Activated CD8-positive, alpha-beta T cell treated with anti-CD3 and anti-CD28 coated beads for 36 hours (primary cell): ENCODE results near the gene TAF3. TPM values are rescaled to one million over a fixed set of nuclear protein-coding genes. Genes with fewer than 3 reads are reported as not detected.
A peak's percentile ranks its signal among the peaks of the same experiment; 100 is the strongest.
"Not testable (repeated sequence)": the region's sequence is repeated elsewhere in the genome, so short reads cannot be mapped to it uniquely, and the experiment has no call there.

ENCODE experiments used
- ATAC-seq: fragments of 200-7000 bp; cut with Tn5 transposase; one replicate; pipeline ENCODE4 v1.10.0; 2021; ENCODE audit warnings: mild to moderate bottlenecking, moderate library complexity
- CTCF ChIA-PET: fragments of 350-600 bp; sonication (Branson Sonifier 250); formaldehyde crosslinking; loops from one replicate; lab custom pipeline; 2021; ENCODE audit warnings: antibody characterized with exemption; lab: Charles Lee
- POLR2A ChIA-PET: fragments of 350-600 bp; sonication (Branson Sonifier 250); formaldehyde crosslinking; loops from one replicate; lab custom pipeline; 2021; ENCODE audit warnings: antibody characterized with exemption; lab: Charles Lee
- DNase-seq: peaks from one replicate; pipeline ENCODE4 v3.0.0-alpha.2; 2020
- H3K27ac Mint-ChIP-seq: one replicate; pipeline ENCODE4 v1.8.0; 2021; ENCODE audit warnings: mild to moderate bottlenecking, mixed read lengths
- H3K27me3 Mint-ChIP-seq: one replicate; pipeline ENCODE4 v1.8.0; 2021; ENCODE audit warnings: mixed read lengths
- H3K36me3 Mint-ChIP-seq: one replicate; pipeline ENCODE4 v1.8.0; 2021; ENCODE audit warnings: low read depth, mixed read lengths
- H3K4me1 Mint-ChIP-seq: one replicate; pipeline ENCODE4 v1.8.0; 2021; ENCODE audit warnings: low read depth, mixed read lengths
- H3K4me3 Mint-ChIP-seq: one replicate; pipeline ENCODE4 v1.8.0; 2021; ENCODE audit warnings: mild to moderate bottlenecking, moderate library complexity, mixed read lengths
- H3K9me3 Mint-ChIP-seq: one replicate; pipeline ENCODE4 v1.8.0; 2021; ENCODE audit warnings: mixed read lengths
- intact Hi-C: fragments of 100-400 bp; cut with micrococcal nuclease; formaldehyde crosslinking; loops from one replicate; pipeline ENCODE4 v1.10.0; 2022
- total RNA-seq, 2 experiments: library from RNA; stranded (reverse); gene quantifications; one replicate each; pipeline ENCODE4 v1.2.3, GENCODE V29; 2021
- TF ChIP-seq, protein P1 (sequence below): fragments of 200-600 bp; IDR thresholded peaks from one replicate; pipeline ENCODE4 v1.8.0; 2022; ENCODE audit warnings: antibody characterized with exemption, mild to moderate bottlenecking

Gene TAF3
- total RNA-seq, 2 experiments from 2014 or later, result 12.5 to 12.7 TPM

DNA sequence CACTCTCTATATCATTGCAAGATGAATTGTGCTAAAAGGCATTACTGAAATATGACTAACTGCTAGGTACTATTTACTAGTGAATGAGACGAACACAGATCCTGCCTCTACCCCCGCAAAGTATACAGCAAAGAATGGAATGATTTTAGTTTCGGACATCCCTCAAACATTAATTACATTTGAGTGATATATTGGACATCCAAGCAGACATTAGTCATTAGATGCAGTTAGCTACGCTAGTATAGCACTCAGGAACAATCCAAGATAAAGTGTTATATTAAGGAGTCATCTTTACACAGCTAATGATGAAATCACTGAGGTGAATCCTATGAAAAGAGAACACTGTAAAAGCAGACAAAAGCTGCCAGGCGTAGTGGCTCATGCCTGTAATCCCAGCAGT is 7.3 kb upstream of the TAF3 start:
- Mint-ChIP-seq H3K9me3 (no peaks in the 10 kb centered on the region), H3K4me3 (no peak overlapping the region), H3K36me3 (peaks cover 8% of the 10 kb centered on the region), H3K4me1 (no peaks in the 10 kb centered on the region), H3K27ac (no peak overlapping the region), H3K27me3 (no peaks in the 10 kb centered on the region)
- CTCF ChIA-PET, result interaction anchor here (1.1 kb wide), 1 partner anchor 53 kb away, joined by 3 read pairs; no protein-coding TSS in a partner anchor
- ATAC-seq (no peak), DNase-seq (no peak)
- TF ChIP-seq, protein P1, sequence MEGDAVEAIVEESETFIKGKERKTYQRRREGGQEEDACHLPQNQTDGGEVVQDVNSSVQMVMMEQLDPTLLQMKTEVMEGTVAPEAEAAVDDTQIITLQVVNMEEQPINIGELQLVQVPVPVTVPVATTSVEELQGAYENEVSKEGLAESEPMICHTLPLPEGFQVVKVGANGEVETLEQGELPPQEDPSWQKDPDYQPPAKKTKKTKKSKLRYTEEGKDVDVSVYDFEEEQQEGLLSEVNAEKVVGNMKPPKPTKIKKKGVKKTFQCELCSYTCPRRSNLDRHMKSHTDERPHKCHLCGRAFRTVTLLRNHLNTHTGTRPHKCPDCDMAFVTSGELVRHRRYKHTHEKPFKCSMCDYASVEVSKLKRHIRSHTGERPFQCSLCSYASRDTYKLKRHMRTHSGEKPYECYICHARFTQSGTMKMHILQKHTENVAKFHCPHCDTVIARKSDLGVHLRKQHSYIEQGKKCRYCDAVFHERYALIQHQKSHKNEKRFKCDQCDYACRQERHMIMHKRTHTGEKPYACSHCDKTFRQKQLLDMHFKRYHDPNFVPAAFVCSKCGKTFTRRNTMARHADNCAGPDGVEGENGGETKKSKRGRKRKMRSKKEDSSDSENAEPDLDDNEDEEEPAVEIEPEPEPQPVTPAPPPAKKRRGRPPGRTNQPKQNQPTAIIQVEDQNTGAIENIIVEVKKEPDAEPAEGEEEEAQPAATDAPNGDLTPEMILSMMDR, result no peak
- intact Hi-C loops, result no loop called here
- POLR2A ChIA-PET, result no interaction called here

DNA sequence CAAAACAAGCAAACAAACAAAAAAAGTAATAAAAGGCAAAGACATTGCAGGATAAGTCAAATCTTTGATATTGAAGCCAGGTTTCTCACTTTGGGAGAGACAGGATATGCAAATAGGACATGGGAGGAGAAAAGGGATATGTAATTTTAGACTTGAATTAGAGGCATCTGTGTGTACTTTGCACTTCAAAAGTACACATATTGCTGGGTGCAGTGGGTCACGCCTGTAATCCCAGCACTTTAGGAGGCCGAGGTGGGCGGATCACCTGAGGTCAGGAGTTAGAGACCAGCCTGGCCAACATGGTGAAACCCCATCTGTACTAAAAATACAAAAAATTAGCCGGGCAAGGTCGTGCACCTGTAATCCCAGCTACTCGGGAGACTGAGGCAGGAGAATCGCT is 6.6 kb upstream of the TAF3 start:
- POLR2A ChIA-PET, ATAC-seq, H3K27me3 Mint-ChIP-seq, H3K27ac Mint-ChIP-seq, CTCF ChIA-PET, H3K9me3 Mint-ChIP-seq, H3K36me3 Mint-ChIP-seq, H3K4me1 Mint-ChIP-seq, intact Hi-C loops, DNase-seq, H3K4me3 Mint-ChIP-seq: not testable (repeated sequence)

DNA sequence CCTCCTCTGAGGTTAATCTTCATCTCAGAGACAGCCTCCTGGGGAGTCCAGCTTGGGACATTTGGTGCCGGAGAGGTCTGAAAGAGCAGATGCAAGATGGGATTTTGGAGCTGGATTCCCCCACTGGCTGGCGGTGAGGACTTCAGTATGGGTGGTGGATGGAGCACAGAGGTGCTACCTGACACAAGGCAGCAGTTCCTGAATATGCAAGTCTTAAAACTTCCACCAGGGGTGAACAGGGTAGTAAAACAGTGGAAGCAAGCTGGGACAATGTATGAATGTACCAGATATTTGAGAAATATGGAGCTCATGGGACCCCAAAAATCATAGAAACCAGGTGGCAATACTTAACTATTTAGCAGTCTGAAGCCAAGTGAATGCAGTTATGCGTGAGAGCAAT is 4.8 kb upstream of the TAF3 start:
- DNase-seq (no peak), ATAC-seq (no peak)
- H3K27ac Mint-ChIP-seq, result no peak overlapping the region
- peaks cover 11% of the 10 kb centered on the region for H3K4me1 Mint-ChIP-seq
- no peak overlapping the region for H3K4me3 Mint-ChIP-seq
- ChIA-PET CTCF (interaction anchor here (1.0 to 1.4 kb wide), 2 partner anchors 80 to 126 kb away, joined by 3 read pairs; no protein-coding TSS in a partner anchor), POLR2A (interaction anchor here (1.2 kb wide), 1 partner anchor 19 kb away, joined by 3 read pairs; no protein-coding TSS in a partner anchor)
- no peaks in the 10 kb centered on the region for H3K9me3 Mint-ChIP-seq
- no peaks in the 10 kb centered on the region for H3K36me3 Mint-ChIP-seq
- intact Hi-C loops, result no loop called here
- H3K27me3 Mint-ChIP-seq, result no peaks in the 10 kb centered on the region
- TF ChIP-seq, protein P1, result no peak

DNA sequence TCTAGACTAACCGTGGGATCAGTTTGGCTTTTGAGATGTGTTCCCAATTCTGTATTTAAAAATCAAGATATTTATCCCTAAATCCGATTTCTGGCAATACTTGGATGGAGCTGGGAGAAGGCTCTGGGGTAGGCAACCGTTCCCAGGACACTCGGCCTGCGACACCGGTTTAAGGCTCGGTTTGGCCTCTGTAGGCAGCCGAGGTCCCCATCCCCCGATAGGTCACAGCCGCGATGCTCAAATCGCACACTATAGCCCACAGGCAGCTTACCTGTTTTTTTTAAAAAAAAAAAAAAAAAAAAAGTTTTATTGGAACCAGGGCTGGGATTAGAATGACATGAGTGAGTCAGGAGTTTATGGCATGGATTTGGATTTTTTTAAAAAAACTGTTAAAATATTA is 729 bp upstream of the TAF3 start:
- peak overlapping the region; percentile 40 for H3K27ac Mint-ChIP-seq
- ATAC-seq, result no peak
- intact Hi-C loops, result no loop called here
- H3K9me3 Mint-ChIP-seq, result no peaks in the 10 kb centered on the region
- ChIA-PET POLR2A (interaction anchor here (0.6 to 2.5 kb wide), 8 partner anchors 8 to 372 kb away, joined by 3 to 20 read pairs (median 6); partner anchors contain the start of genes ATP5F1C and KIN), CTCF (interaction anchor here (0.8 to 1.8 kb wide), 4 partner anchors 18 to 292 kb away, joined by 3 to 4 read pairs (median 4); no protein-coding TSS in a partner anchor)
- peak overlapping the region; percentile 93 for H3K4me3 Mint-ChIP-seq
- DNase-seq, result no peak
- TF ChIP-seq, protein P1, result no peak
- peaks cover 37% of the 10 kb centered on the region for H3K4me1 Mint-ChIP-seq
- no peaks in the 10 kb centered on the region for H3K36me3 Mint-ChIP-seq
- H3K27me3 Mint-ChIP-seq, result no peaks in the 10 kb centered on the region

DNA sequence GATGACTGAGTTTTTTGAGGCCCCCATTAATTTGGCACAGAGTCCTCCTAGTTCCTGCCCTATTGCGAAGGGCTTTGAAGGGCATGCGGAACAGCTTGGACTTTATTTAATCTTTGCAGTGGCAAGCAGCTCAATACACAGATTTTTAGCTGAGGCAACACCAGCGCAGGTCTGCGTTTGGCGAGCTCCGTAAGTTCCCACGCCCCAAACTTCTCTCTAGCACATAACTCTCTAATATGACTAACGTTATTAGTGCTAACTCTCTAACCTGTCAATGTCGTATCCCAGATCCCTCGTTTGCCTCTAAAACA is 366 bp upstream of the TAF3 start:
- peaks cover 37% of the 10 kb centered on the region for H3K4me1 Mint-ChIP-seq
- POLR2A ChIA-PET, result interaction anchor here (0.6 to 2.5 kb wide), 9 partner anchors 8 to 372 kb away, joined by 3 to 20 read pairs (median 5); partner anchors contain the start of genes ATP5F1C and KIN
- CTCF ChIA-PET, result interaction anchor here (0.8 to 1.8 kb wide), 4 partner anchors 18 to 292 kb away, joined by 3 to 4 read pairs (median 4); no protein-coding TSS in a partner anchor
- peak; percentile 21 for ATAC-seq
- H3K27me3 Mint-ChIP-seq, result no peaks in the 10 kb centered on the region
- H3K4me3 Mint-ChIP-seq, result peak overlapping the region; percentile 93
- no peaks in the 10 kb centered on the region for H3K9me3 Mint-ChIP-seq
- intact Hi-C loops, result no loop called here
- no peaks in the 10 kb centered on the region for H3K36me3 Mint-ChIP-seq
- H3K27ac Mint-ChIP-seq, result peak overlapping the region; percentile 86
- no peak for DNase-seq
- TF ChIP-seq, protein P1, result no peak
